ENCODE measurements around the gene NDST4.

Gene NDST4

DNA sequence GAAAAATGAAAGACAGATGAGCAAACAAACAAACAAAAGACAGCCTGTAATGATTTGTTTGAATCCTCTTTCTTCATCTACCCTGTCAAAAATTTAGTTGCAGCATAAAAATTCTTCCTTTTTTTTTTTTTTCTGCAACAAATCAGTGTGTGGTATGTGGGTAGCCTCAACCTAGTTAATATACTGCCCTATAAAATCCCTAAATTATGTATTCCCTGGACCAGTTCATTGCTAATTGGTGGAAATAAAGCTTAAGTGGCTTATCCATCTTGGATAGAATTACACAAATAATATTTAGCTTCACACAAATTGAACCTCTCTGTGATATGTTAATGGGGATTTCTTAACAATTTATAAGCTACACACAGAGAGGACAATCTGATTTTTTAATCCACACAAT is 208.4 kb downstream of the NDST4 start:
- no peak for DNase-seq (ENCODE audit: low read depth)

DNA sequence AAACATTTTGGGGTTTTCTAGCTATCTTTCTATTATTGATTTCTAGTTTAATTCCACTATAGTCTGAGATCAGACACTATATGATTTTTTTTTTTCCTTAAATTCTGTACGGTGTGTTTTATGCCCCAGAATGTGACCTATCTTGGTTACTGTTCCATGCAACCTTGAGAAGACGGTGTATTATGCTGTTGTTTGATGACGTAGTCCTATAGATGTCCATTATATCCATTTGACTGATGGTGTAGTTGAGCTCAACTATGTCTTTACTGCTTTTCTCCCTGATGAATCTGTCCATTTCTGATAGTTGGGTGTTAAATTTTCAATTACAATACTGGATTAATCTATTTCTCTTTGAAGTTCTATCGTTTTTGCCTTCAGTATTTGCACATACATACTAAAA is 212.5 kb downstream of the NDST4 start:
- DNase-seq (ENCODE audit: low read depth), result no peak

DNA sequence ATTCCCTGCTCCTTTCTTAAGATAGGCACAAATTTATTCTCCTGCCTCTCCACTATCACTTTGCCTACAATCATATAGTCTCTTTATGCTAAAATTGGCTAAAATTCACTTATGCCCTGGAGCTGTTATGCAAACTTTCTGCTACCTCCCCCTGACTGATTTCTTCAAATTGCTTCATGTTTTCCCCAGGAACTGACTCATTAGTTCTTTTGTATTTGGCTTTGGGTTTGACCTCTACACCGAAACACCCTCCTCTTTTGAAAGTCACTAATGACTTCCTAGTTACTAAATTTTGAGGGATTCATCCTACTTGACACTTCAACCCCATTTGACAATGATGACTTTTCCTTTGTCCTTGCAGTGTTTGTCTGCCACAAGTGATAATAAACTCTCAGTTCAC is 222.6 kb downstream of the NDST4 start:
- no peak for DNase-seq (ENCODE audit: low read depth)

DNA sequence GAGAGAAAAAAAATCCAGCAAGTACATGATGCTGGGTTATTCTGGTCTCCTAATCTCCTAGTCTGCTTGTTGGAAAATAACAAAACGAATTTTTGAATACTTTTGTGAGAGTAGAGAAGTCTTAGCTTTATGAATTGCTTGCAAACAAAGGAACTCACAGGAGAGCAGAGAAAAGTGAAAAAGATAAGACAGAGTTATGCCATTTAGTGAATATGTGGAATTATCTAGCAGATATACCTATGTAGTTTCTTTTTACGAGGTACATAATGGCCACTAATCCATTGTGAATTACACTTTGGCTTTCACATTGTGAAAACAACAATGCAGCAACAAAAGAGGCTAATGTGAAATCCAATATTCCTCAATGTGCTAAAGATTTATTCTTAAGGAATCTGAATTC is 226.7 kb downstream of the NDST4 start:
- no peak for DNase-seq (ENCODE audit: low read depth)

DNA sequence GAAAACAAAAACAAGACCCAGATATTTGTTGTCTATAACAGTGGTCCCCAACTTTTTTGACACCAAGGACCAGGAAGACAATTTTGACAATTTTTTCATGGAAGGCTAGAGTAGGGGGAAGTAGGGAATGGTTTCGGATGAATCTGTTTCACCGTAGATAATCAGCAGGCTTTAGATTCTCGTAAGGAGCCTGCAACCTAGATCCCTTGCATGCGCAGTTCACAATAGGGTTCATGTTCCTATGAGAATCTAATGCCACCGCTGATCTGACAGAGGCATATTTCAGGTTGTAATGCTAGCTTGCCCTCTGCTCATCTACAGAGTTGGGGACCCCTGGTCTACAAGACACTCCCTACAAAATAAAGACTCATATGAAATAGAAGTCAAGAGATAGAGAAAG is 229.8 kb downstream of the NDST4 start:
- no peak for DNase-seq (ENCODE audit: low read depth)

DNA sequence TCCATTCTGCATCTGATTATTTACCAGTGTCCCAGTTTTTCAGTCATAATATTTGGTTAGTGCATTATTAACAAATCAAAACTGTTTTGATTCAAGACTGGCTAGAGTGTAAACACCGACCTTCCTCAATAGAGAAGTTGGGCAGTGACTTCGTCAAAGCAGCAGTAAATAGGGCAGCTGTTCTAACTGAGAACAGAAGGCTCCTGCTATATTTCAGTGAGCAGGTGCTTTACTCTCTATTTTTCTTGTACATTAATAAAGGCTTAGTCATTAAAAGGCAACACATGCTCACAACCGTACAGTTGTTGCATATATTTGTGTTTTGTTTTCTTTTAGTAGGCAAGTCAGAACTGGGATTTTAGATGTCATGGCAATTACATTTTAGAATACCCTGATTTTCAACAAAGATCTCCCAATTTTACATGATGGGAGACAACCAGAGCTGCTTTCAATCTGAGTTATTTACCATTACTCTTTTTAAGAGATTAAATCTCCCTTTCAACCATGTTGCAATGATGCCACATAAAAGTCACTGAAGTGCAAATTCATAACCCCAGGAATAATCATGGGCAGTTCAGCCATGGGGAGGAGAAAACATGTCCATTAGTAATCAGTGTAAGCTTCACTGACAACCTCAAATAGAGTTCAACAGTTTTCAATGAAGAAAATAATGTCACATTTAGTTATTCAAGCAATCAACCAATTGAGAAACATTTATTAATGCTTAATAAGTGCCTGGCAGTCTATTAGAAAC is 233.3 kb downstream of the NDST4 start:
- no peak for DNase-seq (ENCODE audit: low read depth)

DNA sequence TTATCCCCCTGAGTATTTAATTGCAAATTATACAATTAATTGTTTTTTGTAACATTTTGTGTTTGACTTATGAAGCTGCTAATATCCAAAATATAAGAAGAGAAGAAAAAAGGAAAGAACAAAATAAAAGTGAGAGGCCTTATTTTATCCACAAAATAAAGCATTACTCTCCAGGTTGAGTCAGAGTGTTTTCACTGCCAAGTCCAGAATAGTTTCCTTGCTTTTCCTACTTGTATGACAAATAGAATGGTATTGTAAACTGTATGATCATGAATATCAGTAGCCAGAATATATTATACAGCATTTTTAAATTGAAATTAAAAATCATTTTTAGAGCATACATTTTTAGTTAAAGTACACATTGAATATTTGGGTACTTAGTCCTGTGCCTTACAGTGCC is 237.8 kb downstream of the NDST4 start:
- DNase-seq (ENCODE audit: low read depth), result no peak

DNA sequence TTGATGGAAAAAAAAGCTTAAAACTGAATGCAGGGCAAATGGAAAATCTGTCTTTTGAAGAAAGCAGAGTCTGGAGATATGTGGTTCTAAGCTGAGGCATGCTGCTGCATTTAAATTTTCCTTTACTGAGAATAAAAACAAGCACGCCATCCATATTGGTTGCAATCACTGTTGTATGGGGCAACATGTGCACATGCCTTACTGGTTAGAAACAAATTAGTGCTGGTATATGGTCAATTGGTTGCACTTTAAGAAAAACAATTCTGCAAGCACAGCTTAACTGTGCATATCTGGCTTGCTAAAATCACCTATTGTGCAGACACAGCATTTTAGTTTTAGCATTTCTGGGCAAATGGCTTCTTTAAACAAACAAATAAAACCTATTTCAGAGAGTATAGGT is 239.1 kb downstream of the NDST4 start:
- no peak for DNase-seq (ENCODE audit: low read depth)

DNA sequence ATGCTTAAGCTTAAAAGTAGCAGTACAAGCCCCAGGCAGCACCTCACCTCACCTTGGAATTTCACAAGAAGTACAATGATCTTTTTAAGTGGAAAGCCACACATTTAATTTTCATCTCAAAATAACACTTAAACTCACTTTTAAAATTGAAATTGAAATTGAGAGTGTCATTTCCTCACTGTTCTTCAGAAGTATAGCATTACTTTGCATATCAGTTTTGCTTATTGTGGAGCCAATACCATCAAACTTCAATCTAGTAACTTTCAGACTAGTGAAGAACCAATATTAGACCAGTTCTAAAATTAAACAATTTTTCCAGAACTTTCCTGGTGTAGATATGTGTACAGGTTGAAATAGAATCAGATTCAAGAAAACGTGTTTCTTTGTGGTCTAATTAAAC is 242.4 kb downstream of the NDST4 start:
- no peak for DNase-seq (ENCODE audit: low read depth)

DNA sequence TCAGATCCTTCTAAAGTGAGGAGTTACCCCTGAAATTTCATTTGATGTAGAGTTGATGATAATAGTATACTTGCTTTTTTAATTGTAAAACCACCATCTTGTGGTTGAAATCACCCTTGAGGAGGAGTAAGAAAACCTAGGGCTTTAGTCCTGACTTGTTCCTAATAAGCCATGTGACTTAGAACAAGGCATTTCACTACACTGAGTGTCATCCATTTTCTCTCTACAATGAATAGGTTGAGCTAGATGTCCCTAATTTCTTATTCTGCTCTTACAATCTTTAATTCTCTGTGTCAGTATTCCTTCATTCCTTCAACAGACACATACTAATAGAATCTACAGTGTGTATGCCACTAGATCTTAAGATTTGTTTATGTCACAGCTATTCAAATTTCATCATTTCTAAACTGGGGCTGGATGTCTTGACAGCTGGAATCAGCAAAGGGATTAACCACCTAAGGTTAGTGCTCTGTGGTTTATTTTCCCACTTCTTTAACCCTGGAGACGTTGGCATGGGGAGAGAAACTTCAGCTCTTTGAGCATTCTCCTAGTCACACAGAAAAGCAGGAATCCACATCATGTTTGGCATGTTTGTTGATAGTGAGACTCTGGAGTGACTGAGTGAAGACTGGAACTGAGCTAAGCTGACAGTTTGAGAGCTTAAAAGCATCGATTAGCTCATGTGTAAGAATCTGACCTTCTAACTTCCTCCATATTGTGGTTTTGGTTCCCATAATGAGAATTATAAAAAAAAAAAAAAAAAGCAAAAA is 246.3 kb downstream of the NDST4 start:
- no peak for DNase-seq (ENCODE audit: low read depth)

DNA sequence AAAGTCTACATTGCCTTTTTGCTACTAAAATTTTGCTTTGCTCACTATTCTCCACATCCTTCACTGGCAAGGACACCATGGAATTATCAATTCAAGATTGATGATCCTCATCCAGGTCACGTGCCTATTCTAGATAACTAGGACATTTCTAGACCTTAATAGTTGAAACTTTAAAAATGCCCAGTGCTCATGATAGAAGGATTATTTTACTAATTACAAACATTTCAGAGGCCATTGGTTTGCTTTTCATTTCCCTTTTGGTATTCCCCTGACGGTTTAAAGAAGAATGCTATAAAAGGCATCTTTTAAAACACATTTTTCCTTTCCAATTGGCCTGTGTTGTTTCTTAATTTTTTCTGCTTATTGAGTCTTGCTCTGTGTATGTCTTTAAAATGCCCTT is 249.4 kb downstream of the NDST4 start:
- DNase-seq (ENCODE audit: low read depth), result no peak

DNA sequence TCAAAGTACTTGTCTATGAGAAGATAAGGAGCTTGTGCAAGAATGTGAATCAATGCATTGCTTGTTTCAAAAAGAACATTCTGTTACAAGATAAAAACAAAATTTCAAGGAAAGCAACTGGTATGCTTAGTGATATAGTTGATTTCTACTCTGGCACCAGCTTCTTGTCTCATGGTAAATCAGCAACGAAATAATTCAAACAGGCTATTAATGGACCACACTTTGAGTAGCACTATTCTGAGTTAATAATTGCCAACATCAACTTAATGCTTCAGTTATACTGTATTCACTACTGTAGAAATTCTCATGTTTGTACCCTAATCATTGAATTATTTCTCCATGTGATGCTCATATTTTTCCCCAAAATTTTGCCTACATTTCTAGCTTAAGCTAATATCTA is 252.6 kb downstream of the NDST4 start:
- no peak for DNase-seq (ENCODE audit: low read depth)

DNA sequence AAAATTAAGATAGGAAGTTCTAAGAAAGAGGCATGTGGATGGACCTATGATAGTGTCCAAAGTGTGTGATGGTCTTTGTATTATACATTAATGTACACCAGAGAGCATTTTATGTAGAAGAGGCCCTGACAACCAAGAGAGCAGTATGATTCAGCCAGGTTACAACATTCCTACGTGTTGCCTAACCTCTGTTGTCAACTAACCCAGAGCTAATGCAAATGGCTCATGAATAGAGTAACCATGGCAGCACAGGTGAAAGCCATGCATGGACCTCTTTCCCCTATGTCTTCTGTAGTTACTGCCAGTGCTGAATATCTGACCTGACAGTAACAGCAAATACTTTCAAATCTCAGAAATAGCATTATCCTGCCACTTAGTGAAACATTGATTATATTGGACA is 255.6 kb downstream of the NDST4 start:
- DNase-seq (ENCODE audit: low read depth), result no peak

DNA sequence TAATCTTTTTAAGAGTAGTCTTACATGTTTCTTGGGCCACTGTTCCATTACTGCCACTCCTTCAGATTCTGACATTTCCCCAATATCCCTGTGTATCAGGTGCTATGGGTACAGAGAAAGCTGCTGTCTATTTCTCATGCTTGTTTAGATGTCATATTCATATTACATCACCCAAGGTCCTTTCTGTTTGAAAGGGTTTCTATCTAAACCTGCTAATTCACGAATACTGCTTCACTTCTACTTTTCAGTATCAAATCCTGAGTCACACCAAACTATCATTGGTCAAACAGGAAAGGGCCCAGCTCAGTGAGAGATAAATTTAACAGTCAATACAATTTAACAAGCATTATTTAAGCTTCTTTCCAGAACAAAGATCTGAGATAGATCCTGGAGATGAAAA is 273.4 kb downstream of the NDST4 start:
- no peak for DNase-seq (ENCODE audit: low read depth)

DNA sequence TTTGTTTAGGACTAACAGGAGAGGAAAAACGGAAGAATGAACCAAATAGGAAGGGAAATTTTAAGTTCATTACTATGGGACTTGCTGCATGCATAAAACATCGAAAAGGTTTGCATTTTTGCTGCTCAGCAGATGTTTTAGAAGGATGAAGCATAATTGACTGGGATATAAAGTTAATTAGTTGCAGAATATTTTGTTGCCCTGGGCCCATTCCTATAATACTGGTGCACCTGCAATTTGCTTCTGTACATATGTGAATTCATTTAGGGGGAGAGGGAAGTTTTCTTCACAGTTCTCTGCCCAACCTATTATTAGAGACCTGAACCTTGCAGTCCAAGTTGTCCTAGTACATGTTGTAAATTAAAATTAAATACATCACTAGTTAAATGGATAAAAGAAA is 282.8 kb downstream of the NDST4 start:
- DNase-seq (ENCODE audit: low read depth), result no peak

DNA sequence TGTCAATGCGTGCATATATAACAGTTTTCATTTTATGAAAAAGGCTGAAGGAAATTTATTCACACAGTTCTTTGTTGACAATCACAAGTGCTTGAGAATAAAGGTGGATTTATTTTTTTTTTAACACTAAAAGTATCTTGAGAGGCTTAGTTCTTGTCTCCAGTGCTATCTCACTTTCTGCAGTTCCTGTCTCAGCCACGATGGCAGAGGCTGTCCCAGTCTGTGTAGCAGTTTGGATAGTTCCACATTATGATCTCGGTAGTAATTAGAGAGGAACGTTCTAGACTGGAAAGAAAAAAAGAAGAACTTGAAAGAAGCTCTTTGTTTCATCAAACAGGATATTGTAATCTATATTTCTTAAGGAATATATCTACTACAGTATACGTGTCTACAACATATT is 285.8 kb downstream of the NDST4 start:
- no peak for DNase-seq (ENCODE audit: low read depth)

DNA sequence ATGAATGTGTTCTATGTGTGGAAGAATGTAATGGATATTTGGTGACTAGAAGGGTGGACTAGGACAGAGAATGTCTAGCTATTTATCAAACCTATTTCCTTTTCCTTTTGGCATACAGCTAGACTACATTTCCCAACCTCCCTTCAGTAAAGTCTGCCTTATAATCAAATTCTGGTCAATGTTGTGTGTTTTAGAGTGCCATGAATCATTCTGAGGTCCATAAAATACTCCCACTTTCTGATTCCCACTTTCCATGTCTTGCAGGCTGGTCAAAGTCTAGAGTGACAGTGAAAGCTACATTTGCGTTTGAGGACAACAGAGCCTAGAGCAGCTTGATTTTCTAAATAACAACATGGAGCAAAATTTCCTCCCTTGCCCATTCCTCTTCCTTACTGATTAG is 297.7 kb downstream of the NDST4 start:
- no peak for DNase-seq (ENCODE audit: low read depth)

DNA sequence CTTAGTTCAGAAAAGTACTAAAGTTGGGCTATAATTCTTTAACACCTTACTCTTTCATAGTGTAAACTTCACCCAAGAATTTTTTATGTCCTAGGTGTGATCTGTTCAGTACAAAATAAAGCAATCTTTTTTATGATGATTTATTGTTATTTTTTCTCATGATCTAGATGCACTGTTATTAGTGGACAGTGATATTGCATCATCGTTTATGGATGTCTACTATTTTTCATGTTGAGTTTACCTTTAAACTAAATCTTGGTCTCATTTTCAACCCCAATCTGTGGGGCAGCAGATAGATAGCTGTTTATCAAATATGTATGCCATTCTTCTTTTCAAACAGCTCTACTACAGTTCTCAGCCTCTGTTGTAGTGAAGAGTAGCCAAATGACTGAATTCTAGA is 299.5 kb downstream of the NDST4 start:
- DNase-seq (ENCODE audit: low read depth), result no peak

DNA sequence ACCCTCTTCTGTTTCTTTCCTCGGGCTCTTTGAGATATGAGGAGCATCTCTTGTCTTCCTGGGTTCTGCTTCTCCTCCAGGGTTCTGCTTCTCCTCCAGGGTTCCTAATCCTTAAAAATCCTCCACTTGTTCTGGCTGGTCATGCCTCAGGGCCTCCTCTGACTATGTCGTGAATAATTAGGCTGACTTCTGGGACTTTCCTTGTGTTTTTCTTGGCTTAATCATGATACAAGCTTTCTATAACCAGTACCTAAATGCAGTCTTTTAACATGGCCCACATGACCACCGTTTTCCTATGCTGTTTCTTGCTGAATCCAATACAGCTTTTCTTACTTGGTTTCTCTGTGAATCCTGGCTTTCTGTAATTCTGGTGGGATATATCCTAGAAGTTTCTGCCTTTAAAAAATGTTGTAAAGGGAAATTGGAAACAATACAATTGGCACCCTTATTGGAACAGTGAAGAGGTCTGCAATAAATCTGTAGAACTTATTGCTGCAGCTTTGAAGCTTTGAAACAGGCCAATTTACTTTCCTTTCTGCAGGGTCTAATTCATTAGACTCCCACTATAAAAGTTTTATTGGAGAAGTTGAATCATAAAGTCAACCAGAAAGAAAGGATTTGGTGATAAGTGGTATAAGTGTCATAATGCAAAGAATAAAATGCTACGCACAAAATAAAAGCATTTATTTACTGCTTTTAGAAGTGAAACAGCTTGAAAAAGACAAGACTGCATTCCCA is 301.7 kb downstream of the NDST4 start:
- no peak for DNase-seq (ENCODE audit: low read depth)

DNA sequence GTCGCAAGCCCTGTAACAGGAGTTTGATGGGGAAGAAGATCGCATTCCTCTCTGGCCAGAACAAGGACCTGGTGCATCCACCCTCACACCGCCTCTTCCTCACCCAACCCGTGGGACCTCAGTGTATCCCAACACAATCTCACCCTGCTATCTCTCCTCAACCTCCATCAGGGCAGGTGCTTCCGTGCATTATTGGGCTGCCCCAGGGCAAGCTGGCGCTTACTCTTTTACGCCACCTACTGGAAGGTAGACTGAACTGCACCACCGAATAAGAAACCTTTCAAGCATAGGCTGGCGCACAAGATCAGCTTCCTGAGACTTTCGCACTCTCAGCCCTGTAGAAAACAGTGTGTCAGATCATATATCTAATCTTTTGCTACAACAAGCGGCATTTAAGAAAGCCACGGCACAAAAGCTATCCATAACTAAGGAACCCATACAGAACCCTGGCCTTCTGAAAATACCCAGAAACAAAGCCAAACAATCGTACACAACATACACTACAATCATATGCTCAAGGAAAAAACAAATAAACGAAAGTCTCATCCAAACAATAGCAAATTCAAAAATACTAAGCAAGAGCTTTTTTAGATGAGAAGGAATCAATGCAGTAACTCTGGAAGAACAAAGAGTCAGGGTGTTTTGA is 305.5 kb downstream of the NDST4 start:
- peak; percentile 16 for DNase-seq (ENCODE audit: low read depth)

DNA sequence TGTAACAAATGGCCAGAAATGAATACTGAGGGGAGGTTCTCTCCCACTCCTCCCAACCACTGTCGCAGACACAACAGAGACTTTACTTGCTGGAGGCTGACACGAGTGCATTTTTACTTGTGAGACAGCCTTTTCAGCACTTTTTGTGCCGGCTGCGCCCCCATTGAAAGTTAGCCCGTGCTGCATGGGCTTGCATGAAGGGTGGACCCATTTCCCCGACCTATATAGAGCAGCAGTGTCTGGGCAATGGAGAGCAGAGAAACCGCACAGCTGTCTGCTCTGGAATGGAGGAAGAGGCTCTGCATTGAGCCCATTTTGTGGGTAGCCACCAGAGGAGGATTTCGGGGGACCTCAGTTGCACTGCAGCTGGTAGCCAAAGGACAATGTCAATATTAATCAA is 306.1 kb downstream of the NDST4 start:
- no peak for DNase-seq (ENCODE audit: low read depth)

DNA sequence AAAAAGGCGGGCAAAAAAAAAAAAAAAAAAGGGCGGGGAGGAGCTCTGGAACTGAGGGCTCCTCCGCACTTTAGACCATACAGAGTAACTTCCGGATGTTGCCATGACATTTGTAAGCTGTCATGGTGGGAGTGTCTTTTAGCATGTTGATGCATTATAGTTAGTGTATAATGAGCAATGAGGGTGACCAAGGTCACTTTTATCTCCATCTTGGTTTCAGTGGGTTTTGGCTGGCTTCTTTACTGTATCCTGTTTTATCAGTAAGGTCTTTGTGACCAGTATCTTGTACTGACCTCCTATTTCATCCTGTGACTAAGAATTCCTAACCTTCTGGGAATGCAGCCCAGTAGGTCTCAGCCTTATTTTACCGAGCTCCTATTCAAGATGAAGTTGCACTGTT is 321.4 kb downstream of the NDST4 start:
- no peak for DNase-seq (ENCODE audit: low read depth)

DNA sequence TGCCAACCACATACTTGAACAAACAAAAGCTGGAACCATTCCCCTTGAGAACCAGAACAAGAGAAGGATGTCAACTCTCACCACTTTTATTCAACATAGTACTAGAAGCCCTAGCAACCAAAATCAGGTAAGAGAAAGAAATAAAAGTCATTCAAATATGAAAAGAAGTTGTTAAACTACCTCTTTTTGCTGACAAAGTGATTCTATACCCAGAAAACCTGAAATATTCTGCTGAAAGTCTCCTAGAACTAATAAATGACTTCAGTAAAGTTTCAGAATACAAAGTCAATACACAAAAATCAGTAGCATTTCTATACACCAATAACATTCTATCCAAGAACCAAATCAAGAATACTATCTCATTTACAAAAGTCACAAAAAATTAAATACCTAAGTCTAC is 327.9 kb downstream of the NDST4 start:
- no peak for DNase-seq (ENCODE audit: low read depth)

Data from ELR (cell line).